Bronchial epithelial cell (primary cell): ENCODE data around the gene MYOM3. TPM values are rescaled to one million over a fixed set of nuclear protein-coding genes. Genes with fewer than 3 reads are reported as not detected.
"Not testable (repeated sequence)": the region's sequence is repeated elsewhere in the genome, so short reads cannot be mapped to it uniquely, and the experiment has no call there.

Source experiments
- DNase-seq: peaks from one replicate; pipeline ENCODE4 v3.0.0-alpha.2; 2010; ENCODE audit warnings: low read depth
- FAIRE-seq: peaks from 2 replicates; lab custom pipeline; 2011; peaks lifted over from hg19 to GRCh38; lab: Jason Lieb, UNC
- H3K27me3 ChIP-seq: 2 replicates; pipeline ENCODE4 v1.5.1; 2011; ENCODE audit warnings: low read length; ENCODE audit not compliant: control insufficient read depth, insufficient read depth
- H3K36me3 ChIP-seq: 2 replicates; pipeline ENCODE4 v1.5.1; 2011; ENCODE audit warnings: low read length; ENCODE audit not compliant: control insufficient read depth, insufficient read depth
- H3K4me3 ChIP-seq: 2 replicates; pipeline ENCODE4 v1.5.1; 2011; ENCODE audit warnings: mild to moderate bottlenecking, low read depth, low read length, control low read depth
- total RNA-seq: library from RNA; depleted of rRNA; stranded (reverse); fragments of >200 nt; gene quantifications from 2 replicates; pipeline ENCODE4 v1.2.1, GENCODE V29; 2014
- TF ChIP-seq, protein P1 (sequence below): IDR thresholded peaks from 2 replicates; pipeline ENCODE4 v1.5.1; 2011; ENCODE audit warnings: mild to moderate bottlenecking, moderate library complexity, low read length, control low read depth, inconsistent platforms; ENCODE audit not compliant: insufficient read depth, severe bottlenecking

Gene MYOM3
- total RNA-seq, 1 donor from 2014 or later = under 0.01 TPM

DNA sequence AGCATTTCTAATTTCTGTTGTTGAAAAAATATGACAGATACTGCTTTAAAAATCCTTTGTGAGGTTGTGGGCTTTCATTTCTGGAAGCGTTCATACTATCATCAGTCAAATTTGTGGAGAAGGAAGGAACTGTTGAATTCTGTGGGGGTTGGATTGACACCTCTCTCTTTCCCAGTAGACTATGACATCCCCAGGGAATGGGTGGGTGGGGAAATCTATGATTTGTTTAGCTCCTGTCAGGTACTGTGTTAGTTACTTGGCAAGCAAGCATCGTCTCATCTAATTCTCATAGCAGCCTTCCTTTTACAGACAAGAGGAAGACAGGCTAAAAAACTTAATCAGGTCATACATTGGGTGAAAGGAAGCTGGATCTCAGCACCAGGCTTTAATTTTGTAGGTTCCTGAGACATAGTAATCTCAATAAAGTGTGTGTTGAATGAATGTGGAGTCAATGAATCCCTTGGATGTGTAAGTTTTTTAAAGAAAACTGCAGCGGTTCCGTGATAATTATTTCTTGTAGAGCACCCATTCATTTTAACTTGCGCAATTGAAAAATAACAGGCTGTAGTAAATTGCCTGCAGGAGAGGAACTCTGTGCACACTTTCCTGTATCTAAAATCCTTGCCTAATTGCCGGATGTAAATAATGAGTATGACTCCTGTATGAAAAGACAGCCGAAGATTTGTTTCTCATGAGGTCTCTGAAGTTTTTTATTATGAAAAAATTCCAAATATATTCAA, 60.6 kb downstream of the MYOM3 start:
- TF ChIP-seq, protein P1, sequence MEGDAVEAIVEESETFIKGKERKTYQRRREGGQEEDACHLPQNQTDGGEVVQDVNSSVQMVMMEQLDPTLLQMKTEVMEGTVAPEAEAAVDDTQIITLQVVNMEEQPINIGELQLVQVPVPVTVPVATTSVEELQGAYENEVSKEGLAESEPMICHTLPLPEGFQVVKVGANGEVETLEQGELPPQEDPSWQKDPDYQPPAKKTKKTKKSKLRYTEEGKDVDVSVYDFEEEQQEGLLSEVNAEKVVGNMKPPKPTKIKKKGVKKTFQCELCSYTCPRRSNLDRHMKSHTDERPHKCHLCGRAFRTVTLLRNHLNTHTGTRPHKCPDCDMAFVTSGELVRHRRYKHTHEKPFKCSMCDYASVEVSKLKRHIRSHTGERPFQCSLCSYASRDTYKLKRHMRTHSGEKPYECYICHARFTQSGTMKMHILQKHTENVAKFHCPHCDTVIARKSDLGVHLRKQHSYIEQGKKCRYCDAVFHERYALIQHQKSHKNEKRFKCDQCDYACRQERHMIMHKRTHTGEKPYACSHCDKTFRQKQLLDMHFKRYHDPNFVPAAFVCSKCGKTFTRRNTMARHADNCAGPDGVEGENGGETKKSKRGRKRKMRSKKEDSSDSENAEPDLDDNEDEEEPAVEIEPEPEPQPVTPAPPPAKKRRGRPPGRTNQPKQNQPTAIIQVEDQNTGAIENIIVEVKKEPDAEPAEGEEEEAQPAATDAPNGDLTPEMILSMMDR = no peak
- H3K36me3 ChIP-seq = no peaks in the 10 kb centered on the region
- H3K27me3 ChIP-seq = no peaks in the 10 kb centered on the region
- no peak overlapping the region for H3K4me3 ChIP-seq
- DNase-seq (no peak), FAIRE-seq (no peak)

DNA sequence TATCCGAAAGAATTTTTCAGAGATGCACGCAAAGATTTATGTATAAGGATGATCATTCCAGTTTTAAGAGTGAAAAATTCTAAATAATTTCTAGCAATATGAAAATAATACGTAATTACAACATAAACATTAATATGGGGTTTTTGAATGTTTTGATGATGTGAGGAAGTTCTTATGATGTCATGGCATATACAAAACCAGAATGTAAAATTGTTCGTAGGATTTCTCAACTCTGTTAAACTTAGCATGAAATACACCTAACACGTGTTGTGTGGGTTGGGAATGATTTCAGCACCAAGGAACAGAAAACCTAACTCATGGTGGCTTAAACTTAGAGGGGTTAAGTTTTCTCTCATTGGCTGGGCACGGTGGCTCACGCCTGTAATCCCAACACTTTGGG, 62.2 kb downstream of the MYOM3 start:
- FAIRE-seq = no peak
- TF ChIP-seq, protein P1 = no peak
- no peak for DNase-seq

DNA sequence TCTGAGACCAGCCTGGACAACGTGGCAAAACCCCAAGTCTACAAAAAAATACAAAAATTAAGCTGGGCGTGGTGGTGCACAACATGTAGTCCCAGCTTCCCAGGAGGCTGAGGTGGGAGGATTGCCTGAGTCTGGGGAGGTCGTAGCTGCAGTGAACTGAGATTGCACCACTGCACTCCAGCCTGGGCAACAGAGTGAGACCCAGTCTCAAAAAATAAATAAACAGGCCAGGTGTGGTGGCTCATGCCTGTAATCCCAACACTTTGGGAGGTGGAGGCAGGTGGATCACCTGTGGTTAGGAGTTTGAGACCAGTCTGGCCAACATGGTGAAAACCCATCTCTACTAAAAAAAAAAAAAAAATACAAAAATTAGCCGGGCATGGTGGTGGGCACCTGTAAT, 63.0 kb downstream of the MYOM3 start:
- DNase-seq, H3K4me3 ChIP-seq, H3K36me3 ChIP-seq, FAIRE-seq, H3K27me3 ChIP-seq: not testable (repeated sequence)

More for the DNA sequence above, 62.2 kb downstream of the MYOM3 start:
- H3K36me3 ChIP-seq = no peaks in the 10 kb centered on the region
- no peak overlapping the region for H3K4me3 ChIP-seq
- H3K27me3 ChIP-seq = no peaks in the 10 kb centered on the region

DNA sequence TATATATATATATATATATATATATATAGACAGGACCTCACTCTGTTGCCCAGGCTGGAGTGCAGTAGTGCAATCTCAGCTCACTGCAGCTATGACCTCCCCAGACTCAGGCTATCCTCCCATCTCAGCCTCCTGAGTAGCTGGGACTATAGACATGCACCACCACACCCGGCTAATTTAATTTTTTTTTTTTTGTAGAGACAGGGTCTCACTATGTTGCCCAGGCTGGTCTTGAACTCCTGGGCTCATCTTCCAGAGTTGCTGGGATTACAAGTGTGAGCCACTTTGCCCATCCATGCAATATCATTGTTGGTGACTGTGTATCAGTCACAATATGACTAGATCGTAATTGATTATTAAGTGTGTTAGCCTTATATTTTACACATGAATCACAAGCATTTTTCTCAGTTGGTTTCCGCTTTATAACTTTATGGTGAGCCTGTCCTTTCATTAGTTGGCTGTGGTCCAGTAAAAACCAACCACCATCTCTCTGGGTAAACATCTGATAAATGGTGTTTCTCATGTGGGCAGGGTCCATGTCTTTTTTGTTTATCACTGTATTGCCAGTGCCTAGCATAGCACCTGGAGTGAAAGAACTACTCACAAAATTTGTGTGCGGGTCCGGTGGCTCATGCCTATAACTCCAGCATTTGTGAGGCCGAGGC, 63.6 kb downstream of the MYOM3 start:
- TF ChIP-seq, protein P1 = no peak
- FAIRE-seq = no peak

DNA sequence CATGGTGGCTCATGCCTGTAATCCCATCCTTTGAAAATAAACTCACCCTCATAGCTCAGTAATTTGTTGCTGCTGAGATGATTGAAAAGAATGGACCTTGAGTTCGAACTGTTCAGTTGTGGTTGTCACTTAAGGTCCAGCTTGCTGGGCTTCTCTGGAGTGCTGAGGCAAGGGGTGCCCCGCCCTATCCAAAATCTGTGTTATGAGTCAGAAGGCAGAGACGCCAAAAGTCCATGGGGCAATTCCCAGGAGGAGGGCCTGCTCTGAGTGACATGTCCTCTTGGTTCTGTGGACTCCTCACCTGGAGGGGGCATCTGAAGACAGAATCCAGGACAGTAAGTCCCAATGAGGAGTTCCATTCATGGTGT, 64.8 kb downstream of the MYOM3 start:
- H3K27me3 ChIP-seq = no peaks in the 10 kb centered on the region
- no peaks in the 10 kb centered on the region for H3K36me3 ChIP-seq
- TF ChIP-seq, protein P1 = no peak
- DNase-seq (peak; percentile 60), FAIRE-seq (no peak)
- no peak overlapping the region for H3K4me3 ChIP-seq

More for the DNA sequence above, 63.6 kb downstream of the MYOM3 start:
- DNase-seq = no peak
- Histone ChIP-seq H3K4me3 (no peak overlapping the region), H3K27me3 (no peaks in the 10 kb centered on the region), H3K36me3 (no peaks in the 10 kb centered on the region)

DNA sequence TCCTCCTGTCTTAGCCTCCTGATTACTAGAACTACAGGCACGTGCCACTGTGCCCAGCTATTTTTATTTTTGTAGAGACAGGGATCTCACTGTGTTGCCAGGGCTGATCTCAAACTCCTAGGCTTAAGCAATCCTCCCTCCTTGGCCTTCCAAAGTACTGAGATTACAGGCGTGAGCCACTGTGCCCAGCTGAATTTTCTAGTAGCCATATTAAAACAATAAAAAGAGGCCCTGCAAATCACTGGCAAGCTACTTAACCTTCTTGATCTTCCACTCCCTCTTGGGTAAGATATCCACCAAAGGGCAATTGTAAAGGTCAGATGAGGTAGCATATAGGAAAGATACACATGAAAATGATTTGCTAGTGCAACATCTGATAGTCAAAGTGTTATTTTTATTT, 66.2 kb downstream of the MYOM3 start:
- no peak for DNase-seq
- H3K4me3 ChIP-seq = no peak overlapping the region
- H3K27me3 ChIP-seq = no peaks in the 10 kb centered on the region
- no peaks in the 10 kb centered on the region for H3K36me3 ChIP-seq
- no peak for FAIRE-seq
- TF ChIP-seq, protein P1 = no peak

DNA sequence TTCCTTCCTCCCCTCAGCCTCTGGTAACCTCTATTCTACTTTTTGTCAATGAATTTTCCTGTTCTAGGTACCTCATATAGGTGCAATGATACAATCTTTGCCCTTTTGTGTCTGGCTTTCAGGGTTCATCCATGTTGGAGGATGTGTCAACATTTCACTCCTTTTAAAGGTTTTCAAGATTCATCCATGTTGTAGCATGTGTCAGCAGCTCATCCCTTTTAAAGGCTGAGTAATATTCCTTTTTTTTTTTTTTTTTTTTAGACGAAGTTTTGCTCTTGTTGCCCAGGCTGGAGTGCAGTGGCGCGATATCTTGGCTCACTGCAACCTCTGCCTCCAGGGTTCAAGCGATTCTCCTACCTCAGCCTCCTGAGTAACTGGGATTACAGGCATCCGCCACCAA, 67.3 kb downstream of the MYOM3 start:
- H3K4me3 ChIP-seq, H3K27me3 ChIP-seq, DNase-seq, FAIRE-seq, H3K36me3 ChIP-seq: not testable (repeated sequence)
